ENCODE data around the gene CES2.

DNA sequence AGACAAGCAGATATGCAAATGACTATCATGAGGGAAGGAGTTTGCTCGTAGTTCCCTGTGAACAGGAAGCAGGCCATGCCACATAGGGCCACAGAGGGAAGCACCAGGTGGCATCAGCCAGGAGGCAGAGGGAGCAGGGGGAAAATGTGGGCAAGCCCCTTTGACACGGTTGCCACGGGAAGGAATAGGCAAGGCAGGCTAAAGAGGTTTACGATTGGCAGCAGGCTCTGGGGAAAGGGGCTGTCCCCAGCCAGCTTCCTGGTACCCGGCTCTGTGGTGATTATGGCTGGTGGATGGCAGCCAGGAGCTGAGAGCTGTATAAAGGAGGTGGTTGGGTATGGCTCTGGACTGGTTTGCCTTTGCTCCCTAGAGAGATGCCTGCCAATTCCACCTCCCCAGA is 26.6 kb downstream of the CES2 start:
- TF ChIP-seq, protein P1, sequence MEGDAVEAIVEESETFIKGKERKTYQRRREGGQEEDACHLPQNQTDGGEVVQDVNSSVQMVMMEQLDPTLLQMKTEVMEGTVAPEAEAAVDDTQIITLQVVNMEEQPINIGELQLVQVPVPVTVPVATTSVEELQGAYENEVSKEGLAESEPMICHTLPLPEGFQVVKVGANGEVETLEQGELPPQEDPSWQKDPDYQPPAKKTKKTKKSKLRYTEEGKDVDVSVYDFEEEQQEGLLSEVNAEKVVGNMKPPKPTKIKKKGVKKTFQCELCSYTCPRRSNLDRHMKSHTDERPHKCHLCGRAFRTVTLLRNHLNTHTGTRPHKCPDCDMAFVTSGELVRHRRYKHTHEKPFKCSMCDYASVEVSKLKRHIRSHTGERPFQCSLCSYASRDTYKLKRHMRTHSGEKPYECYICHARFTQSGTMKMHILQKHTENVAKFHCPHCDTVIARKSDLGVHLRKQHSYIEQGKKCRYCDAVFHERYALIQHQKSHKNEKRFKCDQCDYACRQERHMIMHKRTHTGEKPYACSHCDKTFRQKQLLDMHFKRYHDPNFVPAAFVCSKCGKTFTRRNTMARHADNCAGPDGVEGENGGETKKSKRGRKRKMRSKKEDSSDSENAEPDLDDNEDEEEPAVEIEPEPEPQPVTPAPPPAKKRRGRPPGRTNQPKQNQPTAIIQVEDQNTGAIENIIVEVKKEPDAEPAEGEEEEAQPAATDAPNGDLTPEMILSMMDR (IDR thresholded peaks at IDR 0.05; ENCODE audit: poor library complexity): no peak
- TF ChIP-seq EZH2phosphoT487 (IDR thresholded peaks at IDR 0.05; ENCODE audit: low read depth, severe bottlenecking, unreplicated experiment): no peak
- no peak for TF ChIP-seq EZH2 (IDR thresholded peaks at IDR 0.05; ENCODE audit: borderline replicate concordance)
